HEK293 (cell line): ENCODE measurements around the gene CYP4F8.

Source experiments
- CTCF ChIA-PET: fragments of 350-600 bp; formaldehyde crosslinking; extraction: SDS; loops from one replicate; lab custom pipeline; 2021; ENCODE audit warnings: antibody characterized with exemption; lab: Yijun Ruan, JAX
- POLR2A ChIA-PET: fragments of 300-600 bp; formaldehyde crosslinking; extraction: SDS; loops from one replicate; lab custom pipeline; 2020; ENCODE audit warnings: antibody characterized with exemption, inconsistent platforms; lab: Yijun Ruan, JAX
- H3K27ac ChIP-seq: fragments of 200-500 bp; sonication (Bioruptor generic); 2 replicates; pipeline ENCODE4 v1.5.1; 2014; ENCODE audit warnings: low read depth, low read length, control low read depth, inconsistent platforms; ENCODE audit errors: extremely low read depth
- H3K36me3 ChIP-seq, 2 experiments: fragments of 200-500 bp in 1 of 2; sonication (Bioruptor generic) in 1 of 2; 1 replicate in 1 of 2; 2 replicates in 1 of 2; pipeline ENCODE4 v1.5.1; 2014 to 2017; ENCODE audit warnings: inconsistent platforms in 2 of 2, low read length in 2 of 2; ENCODE audit not compliant: control insufficient read depth in 2 of 2, insufficient read depth in 1 of 2
- H3K4me1 ChIP-seq: fragments of 200-500 bp; sonication (Bioruptor generic); 2 replicates; pipeline ENCODE4 v1.5.1; 2014; ENCODE audit warnings: mild to moderate bottlenecking, low read length, inconsistent platforms; ENCODE audit not compliant: control insufficient read depth, insufficient read depth
- H3K4me3 ChIP-seq: 2 replicates; pipeline ENCODE4 v1.5.1; 2011; ENCODE audit warnings: low read depth, mild to moderate bottlenecking, control low read depth, low read length, moderate library complexity
- H3K9me3 ChIP-seq: fragments of 200-500 bp; sonication (Bioruptor generic); 2 replicates; pipeline ENCODE4 v1.5.1; 2014; ENCODE audit warnings: low read depth, low read length, inconsistent platforms; ENCODE audit not compliant: control insufficient read depth, insufficient read depth
- BCL11A ChIP-seq: fragments of 450-650 bp; formaldehyde crosslinking; IDR thresholded peaks from 2 replicates; pipeline ENCODE4 v1.5.1; 2016; ENCODE audit warnings: low read depth, missing biosample characterization, missing genetic modification characterization
- BCL11B ChIP-seq: fragments of 450-650 bp; formaldehyde crosslinking; IDR thresholded peaks from 2 replicates; pipeline ENCODE4 v1.5.1; 2016; ENCODE audit warnings: low read depth, missing biosample characterization, missing genetic modification characterization
- GLIS2 ChIP-seq: fragments of 450-650 bp; formaldehyde crosslinking; IDR thresholded peaks from 2 replicates; pipeline ENCODE4 v1.5.1; 2016; ENCODE audit warnings: missing biosample characterization, missing genetic modification characterization
- KLF16 ChIP-seq: fragments of 450-650 bp; formaldehyde crosslinking; IDR thresholded peaks from 2 replicates; pipeline ENCODE4 v1.5.1; 2017; ENCODE audit warnings: missing biosample characterization, missing genetic modification characterization
- KLF9 ChIP-seq: fragments of 450-650 bp; formaldehyde crosslinking; IDR thresholded peaks from 2 replicates; pipeline ENCODE4 v1.5.1; 2016; ENCODE audit warnings: missing biosample characterization, missing genetic modification characterization, low read depth
- REST ChIP-seq: fragments of 450-650 bp; formaldehyde crosslinking; IDR thresholded peaks from 2 replicates; pipeline ENCODE4 v1.5.1; 2016; ENCODE audit warnings: missing biosample characterization, missing genetic modification characterization
- SALL2 ChIP-seq: fragments of 450-650 bp; formaldehyde crosslinking; IDR thresholded peaks from 2 replicates; pipeline ENCODE4 v1.5.0; 2017; ENCODE audit warnings: missing biosample characterization, mild to moderate bottlenecking, missing genetic modification characterization, borderline replicate concordance
- SP2 ChIP-seq: fragments of 450-650 bp; formaldehyde crosslinking; IDR thresholded peaks from 2 replicates; pipeline ENCODE4 v1.5.1; 2016; ENCODE audit warnings: missing biosample characterization, missing genetic modification characterization
- SP3 ChIP-seq: fragments of 450-650 bp; formaldehyde crosslinking; IDR thresholded peaks from 2 replicates; pipeline ENCODE4 v1.5.1; 2016; ENCODE audit warnings: missing biosample characterization, missing genetic modification characterization
- ZBTB17 ChIP-seq: fragments of 450-650 bp; formaldehyde crosslinking; IDR thresholded peaks from 2 replicates; pipeline ENCODE4 v1.5.1; 2016; ENCODE audit warnings: missing biosample characterization, missing genetic modification characterization
- ZBTB48 ChIP-seq: fragments of 450-650 bp; formaldehyde crosslinking; IDR thresholded peaks from 2 replicates; pipeline ENCODE4 v1.5.1; 2016; ENCODE audit warnings: missing biosample characterization, missing genetic modification characterization
- ZBTB49 ChIP-seq: fragments of 450-650 bp; formaldehyde crosslinking; IDR thresholded peaks from 2 replicates; pipeline ENCODE4 v1.5.1; 2016; ENCODE audit warnings: missing biosample characterization, missing genetic modification characterization, low read depth
- ZFHX2 ChIP-seq: fragments of 450-650 bp; formaldehyde crosslinking; conservative IDR thresholded peaks from 2 replicates; pipeline ENCODE4 v1.5.1; 2016; ENCODE audit warnings: missing biosample characterization, missing genetic modification characterization
- ZNF157 ChIP-seq: fragments of 450-650 bp; formaldehyde crosslinking; IDR thresholded peaks from 2 replicates; pipeline ENCODE4 v1.5.1; 2016; ENCODE audit warnings: missing biosample characterization, missing genetic modification characterization
- ZNF221 ChIP-seq: fragments of 450-650 bp; formaldehyde crosslinking; IDR thresholded peaks from 2 replicates; pipeline ENCODE4 v1.5.1; 2017; ENCODE audit warnings: missing biosample characterization, missing genetic modification characterization, borderline replicate concordance
- ZNF223 ChIP-seq: fragments of 450-650 bp; formaldehyde crosslinking; IDR thresholded peaks from 2 replicates; pipeline ENCODE4 v1.5.1; 2016; ENCODE audit warnings: missing biosample characterization, missing genetic modification characterization
- ZNF248 ChIP-seq: fragments of 450-650 bp; formaldehyde crosslinking; IDR thresholded peaks from 2 replicates; pipeline ENCODE4 v1.5.1; 2017; ENCODE audit warnings: missing biosample characterization, missing genetic modification characterization
- ZNF549 ChIP-seq: fragments of 450-650 bp; IDR thresholded peaks from 2 replicates; pipeline ENCODE4 v1.5.1; 2018; ENCODE audit warnings: missing biosample characterization, missing genetic modification characterization, mild to moderate bottlenecking, inconsistent platforms, moderate library complexity
- ZNF624 ChIP-seq: fragments of 450-650 bp; formaldehyde crosslinking; IDR thresholded peaks from 2 replicates; pipeline ENCODE4 v1.5.1; 2017; ENCODE audit warnings: missing biosample characterization, missing genetic modification characterization
- ZNF629 ChIP-seq: fragments of 450-650 bp; formaldehyde crosslinking; IDR thresholded peaks from 2 replicates; pipeline ENCODE4 v1.5.1; 2017; ENCODE audit warnings: missing biosample characterization, missing genetic modification characterization
- ZNF658 ChIP-seq: fragments of 450-650 bp; formaldehyde crosslinking; IDR thresholded peaks from 2 replicates; pipeline ENCODE4; 2016; ENCODE audit warnings: missing biosample characterization, missing genetic modification characterization
- ZNF664 ChIP-seq: fragments of 450-650 bp; formaldehyde crosslinking; IDR thresholded peaks from 2 replicates; pipeline ENCODE4 v1.5.1; 2016; ENCODE audit warnings: missing biosample characterization, missing genetic modification characterization
- ZNF677 ChIP-seq: fragments of 450-650 bp; IDR thresholded peaks from 2 replicates; pipeline ENCODE4 v1.5.0; 2018; ENCODE audit warnings: missing biosample characterization, mild to moderate bottlenecking, missing genetic modification characterization, moderate library complexity
- ZNF768 ChIP-seq: fragments of 450-650 bp; formaldehyde crosslinking; IDR thresholded peaks from 2 replicates; pipeline ENCODE4 v1.5.1; 2018; ENCODE audit warnings: missing biosample characterization, mild to moderate bottlenecking, missing genetic modification characterization
- ZNF837 ChIP-seq: fragments of 450-650 bp; formaldehyde crosslinking; IDR thresholded peaks from 2 replicates; pipeline ENCODE4 v1.5.1; 2016; ENCODE audit warnings: missing biosample characterization, missing genetic modification characterization
- ZXDB ChIP-seq: fragments of 450-650 bp; formaldehyde crosslinking; IDR thresholded peaks from 2 replicates; pipeline ENCODE4 v1.5.1; 2016; ENCODE audit warnings: missing biosample characterization, missing genetic modification characterization
- TF ChIP-seq, protein P1 (sequence below): fragments of 450-650 bp; formaldehyde crosslinking; IDR thresholded peaks from 2 replicates; pipeline ENCODE4 v1.5.1; 2017; ENCODE audit warnings: missing biosample characterization, mild to moderate bottlenecking, missing genetic modification characterization, moderate library complexity

CYP4F8 gene

DNA sequence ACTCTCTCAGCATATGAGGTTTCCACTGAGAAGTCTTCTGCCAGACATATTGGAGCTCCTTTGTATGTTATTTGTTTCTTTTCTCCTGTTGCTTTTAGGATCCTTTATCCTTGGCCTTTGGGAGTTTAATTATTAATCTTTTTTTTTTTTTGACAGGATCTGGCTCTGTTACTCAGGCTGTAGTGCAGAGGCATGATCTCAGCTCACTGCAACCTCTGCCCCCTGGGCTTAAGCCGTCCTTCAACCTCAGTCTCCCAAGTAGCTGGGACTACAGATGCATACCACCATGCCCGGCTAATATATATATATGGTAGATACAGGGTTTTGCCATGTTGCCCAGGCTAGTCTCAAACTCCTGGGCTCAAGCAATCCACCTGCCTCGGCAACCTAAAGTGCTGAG is 19.1 kb downstream of the CYP4F8 start:
- ChIA-PET CTCF (interaction anchor here (0.6 to 0.7 kb wide), 2 partner anchors 73 to 332 kb away, joined by 3 read pairs; no protein-coding TSS in a partner anchor), POLR2A (no interaction called here)
- no peaks in the 10 kb centered on the region for H3K4me1 ChIP-seq
- H3K27ac ChIP-seq, result no peak overlapping the region
- TF ChIP-seq ZNF837 (tag by site-specific recombination), result no peak
- TF ChIP-seq, protein P1, sequence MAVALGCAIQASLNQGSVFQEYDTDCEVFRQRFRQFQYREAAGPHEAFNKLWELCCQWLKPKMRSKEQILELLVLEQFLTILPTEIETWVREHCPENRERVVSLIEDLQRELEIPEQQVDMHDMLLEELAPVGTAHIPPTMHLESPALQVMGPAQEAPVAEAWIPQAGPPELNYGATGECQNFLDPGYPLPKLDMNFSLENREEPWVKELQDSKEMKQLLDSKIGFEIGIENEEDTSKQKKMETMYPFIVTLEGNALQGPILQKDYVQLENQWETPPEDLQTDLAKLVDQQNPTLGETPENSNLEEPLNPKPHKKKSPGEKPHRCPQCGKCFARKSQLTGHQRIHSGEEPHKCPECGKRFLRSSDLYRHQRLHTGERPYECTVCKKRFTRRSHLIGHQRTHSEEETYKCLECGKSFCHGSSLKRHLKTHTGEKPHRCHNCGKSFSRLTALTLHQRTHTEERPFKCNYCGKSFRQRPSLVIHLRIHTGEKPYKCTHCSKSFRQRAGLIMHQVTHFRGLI (tag by site-specific recombination), result no peak
- no peak for TF ChIP-seq ZNF664 (tag by site-specific recombination)
- no peak for TF ChIP-seq KLF16
- no peak for TF ChIP-seq GLIS2
- no peak for TF ChIP-seq SALL2 (tag by site-specific recombination)
- TF ChIP-seq KLF9 (tag by site-specific recombination), result no peak
- TF ChIP-seq ZNF248 (tag by site-specific recombination), result no peak
- TF ChIP-seq ZNF221 (tag by site-specific recombination), result no peak
- TF ChIP-seq ZNF768 (tag by site-specific recombination), result no peak
- no peak for TF ChIP-seq ZBTB48 (tag by site-specific recombination)
- no peak for TF ChIP-seq ZNF157 (tag by site-specific recombination)
- TF ChIP-seq REST, result no peak
- no peak for TF ChIP-seq SP3
- TF ChIP-seq ZNF624 (tag by site-specific recombination), result no peak
- no peak for TF ChIP-seq BCL11B (tag by site-specific recombination)
- TF ChIP-seq SP2 (tag by site-specific recombination), result no peak
- no peak for TF ChIP-seq ZNF223 (tag by site-specific recombination)
- TF ChIP-seq ZNF549 (tag by site-specific recombination), result no peak
- no peaks in the 10 kb centered on the region for H3K9me3 ChIP-seq
- H3K4me3 ChIP-seq, result no peak overlapping the region
- H3K36me3 ChIP-seq, result no peaks in the 10 kb centered on the region

- TF ChIP-seq KLF9 (tag by site-specific recombination) (no peak), BCL11B (tag by site-specific recombination) (no peak), ZBTB49 (no peak), ZXDB (tag by site-specific recombination) (no peak), ZBTB17 (no peak), ZNF677 (tag by site-specific recombination) (no peak), ZNF629 (tag by site-specific recombination) (no peak), BCL11A (tag by site-specific recombination) (no peak), ZFHX2 (tag by site-specific recombination) (no peak), ZNF658 (tag by site-specific recombination) (no peak)
- Histone ChIP-seq H3K27ac (no peak overlapping the region), H3K36me3 (no peaks in the 10 kb centered on the region), H3K9me3 (no peaks in the 10 kb centered on the region), H3K4me3 (no peak overlapping the region), H3K4me1 (no peaks in the 10 kb centered on the region)
- ChIA-PET POLR2A (no interaction called here), CTCF (interaction anchor here (0.7 kb wide), 1 partner anchor 171 kb away, joined by 3 read pairs; no protein-coding TSS in a partner anchor)
These were observed 20.2 kb downstream of the CYP4F8 start for GRCh38 chr19:15635016-15635805.
